HFF-Myc (cell line): ENCODE measurements around the gene HDAC2.

Source experiments
- DNase-seq: peaks from one replicate; pipeline ENCODE4 v3.0.0-alpha.2; 2011; ENCODE audit warnings: low read depth; ENCODE audit errors: extremely low read depth
- H3K4me3 ChIP-seq: replicated peaks from 2 replicates; pipeline ENCODE4 v1.5.1; 2011; ENCODE audit warnings: low read depth, mild to moderate bottlenecking, control low read depth, low read length
- CTCF ChIP-seq: IDR thresholded peaks from 2 replicates; pipeline ENCODE4 v1.5.1; 2012; ENCODE audit warnings: mild to moderate bottlenecking, low read depth, low read length, control low read depth; ENCODE audit errors: missing control alignments

HDAC2 gene

GRCh38 chr6:113959235-113959634 is 11.7 kb downstream of the HDAC2 start:
- no peak for TF ChIP-seq CTCF
- no peak for DNase-seq
- H3K4me3 ChIP-seq: no peak overlapping the region

GRCh38 chr6:113954653-113955052 is 16.3 kb downstream of the HDAC2 start:
- no peak for DNase-seq
- TF ChIP-seq CTCF: no peak
- H3K4me3 ChIP-seq: no peak overlapping the region

- TF ChIP-seq CTCF: no peak
- DNase-seq: no peak
These were observed 17.6 kb downstream of the HDAC2 start for GRCh38 chr6:113953346-113953745.

GRCh38 chr6:113949499-113949898 is 21.4 kb downstream of the HDAC2 start:
- DNase-seq: no peak
- no peak overlapping the region for H3K4me3 ChIP-seq
- no peak for TF ChIP-seq CTCF

More at GRCh38 chr6:113953346-113953745, 17.6 kb downstream of the HDAC2 start:
- no peak overlapping the region for H3K4me3 ChIP-seq

- no peak for DNase-seq
- TF ChIP-seq CTCF: no peak
- H3K4me3 ChIP-seq: no peak overlapping the region
These were observed 26.2 kb downstream of the HDAC2 start for GRCh38 chr6:113944701-113945100.

GRCh38 chr6:113939825-113940224 is 31.1 kb downstream of the HDAC2 start:
- no peak for TF ChIP-seq CTCF
- DNase-seq: no peak
- no peak overlapping the region for H3K4me3 ChIP-seq
